ENCODE data around the gene OR5K3. TPM values are rescaled to one million over a fixed set of nuclear protein-coding genes. Genes with fewer than 3 reads are reported as not detected.

OR5K3 gene
- total RNA-seq, 4 donors from 2014 or later: not detected

DNA sequence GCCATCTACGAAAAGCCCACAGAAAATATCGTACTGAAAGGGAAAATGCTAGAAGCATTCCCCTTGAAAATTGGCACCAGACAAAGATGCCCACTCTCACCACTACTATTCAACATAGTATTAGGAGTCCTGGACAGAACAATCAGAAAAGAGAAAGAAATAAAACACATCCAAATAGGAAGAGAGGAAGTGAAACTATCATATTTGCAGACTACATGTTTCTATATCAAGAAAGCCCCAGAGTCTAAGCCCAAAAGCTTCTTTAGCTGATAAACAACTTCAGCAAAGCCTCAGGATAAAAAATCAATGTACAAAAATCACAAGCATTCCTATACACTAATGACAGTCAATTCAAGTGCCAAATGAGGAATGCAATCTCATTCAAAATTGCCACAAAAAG lies 15.6 kb downstream of the OR5K3 start:
- Histone ChIP-seq H3K36me3 (no peaks in the 10 kb centered on the region), H3K27ac (no peak overlapping the region), H3K27me3 (no peaks in the 10 kb centered on the region), H3K4me3 (no peak overlapping the region), H3K4me1 (no peaks in the 10 kb centered on the region), H3K9me3 (peaks cover 0 to 27% (median 0%) of the 10 kb centered on the region in 3 donors)
- WGBS, 2 donors: 83 to 92% methylated on average over 2 of the region's 2 CpGs
- TF ChIP-seq, protein P1, sequence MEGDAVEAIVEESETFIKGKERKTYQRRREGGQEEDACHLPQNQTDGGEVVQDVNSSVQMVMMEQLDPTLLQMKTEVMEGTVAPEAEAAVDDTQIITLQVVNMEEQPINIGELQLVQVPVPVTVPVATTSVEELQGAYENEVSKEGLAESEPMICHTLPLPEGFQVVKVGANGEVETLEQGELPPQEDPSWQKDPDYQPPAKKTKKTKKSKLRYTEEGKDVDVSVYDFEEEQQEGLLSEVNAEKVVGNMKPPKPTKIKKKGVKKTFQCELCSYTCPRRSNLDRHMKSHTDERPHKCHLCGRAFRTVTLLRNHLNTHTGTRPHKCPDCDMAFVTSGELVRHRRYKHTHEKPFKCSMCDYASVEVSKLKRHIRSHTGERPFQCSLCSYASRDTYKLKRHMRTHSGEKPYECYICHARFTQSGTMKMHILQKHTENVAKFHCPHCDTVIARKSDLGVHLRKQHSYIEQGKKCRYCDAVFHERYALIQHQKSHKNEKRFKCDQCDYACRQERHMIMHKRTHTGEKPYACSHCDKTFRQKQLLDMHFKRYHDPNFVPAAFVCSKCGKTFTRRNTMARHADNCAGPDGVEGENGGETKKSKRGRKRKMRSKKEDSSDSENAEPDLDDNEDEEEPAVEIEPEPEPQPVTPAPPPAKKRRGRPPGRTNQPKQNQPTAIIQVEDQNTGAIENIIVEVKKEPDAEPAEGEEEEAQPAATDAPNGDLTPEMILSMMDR (IDR thresholded peaks at IDR 0.05): no peak
- TF ChIP-seq POLR2A (IDR thresholded peaks at IDR 0.05): no peak
- intact Hi-C loops (cut with DNase I): no loop called here
- no peak for DNase-seq

- no peak overlapping the region for H3K27ac ChIP-seq
- H3K4me3 ChIP-seq: no peak overlapping the region
- no peaks in the 10 kb centered on the region for H3K36me3 ChIP-seq
- no peak for DNase-seq
- peaks cover 0 to 22% (median 0%) of the 10 kb centered on the region in 3 donors for H3K9me3 ChIP-seq
- TF ChIP-seq, protein P1 (IDR thresholded peaks at IDR 0.05): no peak
- TF ChIP-seq POLR2A (IDR thresholded peaks at IDR 0.05): no peak
- no peaks in the 10 kb centered on the region for H3K4me1 ChIP-seq
- intact Hi-C loops (cut with DNase I): no loop called here
- no peaks in the 10 kb centered on the region for H3K27me3 ChIP-seq
These were observed 42.1 kb downstream of the OR5K3 start for GRCh38 chr3:98432575-98432974.

DNA sequence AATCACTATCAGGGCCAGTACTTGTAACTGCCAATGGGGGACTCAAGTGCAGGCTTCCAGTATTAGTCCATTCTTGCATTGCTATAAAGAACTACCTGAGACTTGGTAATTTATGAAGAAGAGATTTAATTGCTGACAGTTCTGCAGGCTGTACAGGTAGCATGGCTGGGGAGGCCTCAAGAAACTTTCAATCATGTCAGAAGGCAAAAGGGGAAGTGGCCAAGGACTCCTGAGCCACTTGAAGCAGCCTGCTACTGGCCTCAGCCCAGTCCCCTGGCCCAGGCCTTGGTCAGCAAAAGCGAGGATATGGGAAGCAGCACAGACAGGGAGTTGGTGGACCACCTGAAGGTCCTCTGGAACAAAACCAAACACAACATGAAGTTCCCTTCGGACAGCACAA lies 43.3 kb downstream of the OR5K3 start:
- intact Hi-C loops (cut with DNase I): no loop called here
- peaks cover 0 to 19% (median 0%) of the 10 kb centered on the region in 3 donors for H3K9me3 ChIP-seq
- TF ChIP-seq, protein P1 (IDR thresholded peaks at IDR 0.05): no peak
- no peak for TF ChIP-seq POLR2A (IDR thresholded peaks at IDR 0.05)
- 23 to 50% methylated on average over 2 of the region's 2 CpGs for WGBS, 2 donors
- no peak for DNase-seq
- H3K4me3 ChIP-seq: no peak overlapping the region
- H3K27me3 ChIP-seq: no peaks in the 10 kb centered on the region
- H3K36me3 ChIP-seq: no peaks in the 10 kb centered on the region
- no peak overlapping the region for H3K27ac ChIP-seq
- no peaks in the 10 kb centered on the region for H3K4me1 ChIP-seq

DNA sequence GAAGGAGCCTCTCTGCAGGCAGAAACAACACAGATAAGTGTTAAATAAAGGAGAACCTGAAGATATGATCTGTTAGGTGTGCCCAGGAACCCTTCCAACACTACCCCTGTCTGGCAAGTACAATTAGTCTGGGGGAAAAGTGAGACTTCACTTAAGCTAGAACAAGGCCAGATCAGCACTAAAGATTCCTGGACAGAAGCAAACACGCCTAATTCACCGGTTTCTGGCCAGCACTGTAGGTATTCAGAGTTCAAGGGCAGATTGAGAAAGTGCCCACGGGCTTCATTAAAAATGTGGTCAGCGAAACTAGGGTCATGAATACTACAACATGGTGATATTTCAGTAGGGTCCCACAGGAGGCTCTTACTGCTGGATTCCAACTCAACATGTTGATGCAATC lies 43.9 kb downstream of the OR5K3 start:
- Histone ChIP-seq H3K36me3 (no peaks in the 10 kb centered on the region), H3K27ac (no peak overlapping the region), H3K27me3 (no peaks in the 10 kb centered on the region), H3K9me3 (peaks cover 0 to 13% (median 0%) of the 10 kb centered on the region in 3 donors), H3K4me3 (no peak overlapping the region), H3K4me1 (no peaks in the 10 kb centered on the region)
- 81 to 92% methylated on average over 4 of the region's 4 CpGs for WGBS, 2 donors
- no peak for TF ChIP-seq POLR2A (IDR thresholded peaks at IDR 0.05)
- TF ChIP-seq, protein P1 (IDR thresholded peaks at IDR 0.05): no peak
- intact Hi-C loops (cut with DNase I): no loop called here
- no peak for DNase-seq

GRCh38 chr3:98440283-98440682 lies 49.8 kb downstream of the OR5K3 start:
- no peak for DNase-seq
- H3K27ac ChIP-seq: no peak overlapping the region
- no peaks in the 10 kb centered on the region for H3K9me3 ChIP-seq
- TF ChIP-seq POLR2A (IDR thresholded peaks at IDR 0.05): no peak
- TF ChIP-seq, protein P1 (IDR thresholded peaks at IDR 0.05): no peak
- no peaks in the 10 kb centered on the region for H3K27me3 ChIP-seq
- H3K4me1 ChIP-seq: peaks cover 0 to 4% (median 0%) of the 10 kb centered on the region in 3 donors
- H3K4me3 ChIP-seq: no peak overlapping the region
- H3K36me3 ChIP-seq: no peaks in the 10 kb centered on the region
- intact Hi-C loops (cut with DNase I): no loop called here

Other genes with a start within 250 kb of the OR5K3 start
- not detected for gene OR5H14, start 243.2 kb upstream of the OR5K3 start, total RNA-seq
- gene OR5H15, start 224.0 kb upstream of the OR5K3 start, total RNA-seq: not detected
- gene OR5H6, start 126.4 kb upstream of the OR5K3 start, total RNA-seq: not detected
- gene OR5H2, start 108.2 kb upstream of the OR5K3 start, total RNA-seq: not detected
- not detected for gene OR5K4, start 36.8 kb upstream of the OR5K3 start, total RNA-seq
- gene OR5K1, start 72.5 kb downstream of the OR5K3 start, total RNA-seq: not detected
- gene OR5K2, start 107.0 kb downstream of the OR5K3 start, total RNA-seq: not detected
- 100 to 1,000 TPM in 2 of 4 donors, 10 to 100 TPM in 2; 80.0 to 192 (median 109) TPM for gene CLDND1, start 132.2 kb downstream of the OR5K3 start, total RNA-seq
- gene GPR15, start 141.3 kb downstream of the OR5K3 start, total RNA-seq: 1 to 10 TPM; 1.5 to 2.7 (median 1.7) TPM
- 10 to 100 TPM; 18.3 to 23.6 (median 21.4) TPM for gene CPOX, start 202.9 kb downstream of the OR5K3 start, total RNA-seq

Data from esophagus squamous epithelium (tissue), 5 donors.